Heart left ventricle (tissue), 16 donors: ENCODE results near the gene GNAS. TPM values are rescaled to one million over a fixed set of nuclear protein-coding genes. Genes with fewer than 3 reads are reported as not detected.

Experiments used
- ATAC-seq, 4 donors: fragments of 200-7000 bp; cut with Tn5 transposase; one replicate each; pipeline ENCODE4 v1.9.1; 2020 to 2022; ENCODE audit warnings: moderate library complexity in 4 of 4, mild to moderate bottlenecking in 3 of 4, moderate number of reproducible peaks in 1 of 4
- DNase-seq, 5 donors: peaks; one replicate each; pipeline ENCODE4 v3.0.0-alpha.2; 2020
- H3K27ac ChIP-seq, 12 donors: fragments of 200-600 bp; sonication (generic) in 4 of 12; one replicate each; pipeline versions ENCODE4 v1.5.0 to v1.8.0; 2016 to 2022; ENCODE audit warnings: mild to moderate bottlenecking in 2 of 12
- H3K27me3 ChIP-seq, 9 donors: fragments of 200-600 bp; sonication (generic) in 2 of 9; one replicate each; pipeline versions ENCODE4 v1.5.1 to v1.8.0; 2016 to 2022; ENCODE audit warnings: mild to moderate bottlenecking in 3 of 9
- H3K36me3 ChIP-seq, 9 donors: fragments of 200-600 bp; sonication (generic) in 2 of 9; one replicate each; pipeline versions ENCODE4 v1.5.0 to v1.8.0; 2018 to 2022; ENCODE audit warnings: mild to moderate bottlenecking in 2 of 9
- H3K4me1 ChIP-seq, 12 donors: fragments of 200-600 bp; sonication (generic) in 4 of 12; one replicate each; pipeline versions ENCODE4 v1.5.0 to v1.8.0; 2016 to 2022; ENCODE audit warnings: mild to moderate bottlenecking in 3 of 12
- H3K4me3 ChIP-seq, 12 donors: fragments of 200-600 bp; sonication (generic) in 4 of 12; one replicate each; pipeline versions ENCODE4 v1.5.0 to v1.8.0; 2017 to 2022; ENCODE audit warnings: mild to moderate bottlenecking in 9 of 12, moderate library complexity in 4 of 12
- H3K9me3 ChIP-seq, 12 donors: fragments of 200-600 bp; sonication (generic) in 4 of 12; one replicate each; pipeline versions ENCODE4 v1.5.0 to v1.8.0; 2016 to 2022; ENCODE audit warnings: mild to moderate bottlenecking in 1 of 12
- POLR2A ChIP-seq, 2 donors: fragments of 450-650 bp; IDR thresholded peaks; one replicate each; pipeline ENCODE4 v1.6.1; 2017; ENCODE audit warnings: antibody characterized with exemption in 2 of 2, mild to moderate bottlenecking in 2 of 2, moderate library complexity in 2 of 2
- WGBS, 4 donors: extraction: QIAGEN DNeasy Blood & Tissue Kit in 2 of 4; methylation state at CpG; one replicate each; pipeline versions ENCODE4 v1.1.5 to v1.1.7; 2013 to 2018; 5-methylcytosine and 5-hydroxymethylcytosine counted together
- intact Hi-C, 10 donors: fragments of 100-400 bp; cut with DNase I; formaldehyde crosslinking; loops; one replicate each; pipeline versions ENCODE4 v1.11.1 to v1.14.2; 2022
- polyA plus RNA-seq, 2 donors: library from polyadenylated mRNA; stranded (reverse); fragments of 200-250 nt; gene quantifications; one replicate each; pipeline ENCODE4 v1.2.3, GENCODE V29; 2013
- total RNA-seq, 9 donors: library from RNA; depleted of rRNA in 2 of 9; stranded (reverse); fragments of >200 nt in 2 of 9; fragmentation: NEBNext Ultra II Directional in 3 of 9; extraction: Animal tissue kit (Norgen Biotek cat#: 25700) in 3 of 9; gene quantifications; one replicate each; pipeline versions ENCODE4 v1.1.0 to v1.2.4, GENCODE V29; 2016 to 2023
- TF ChIP-seq, protein P1 (sequence below), 12 donors: fragments of 200-600 bp; sonication (generic) in 4 of 12; IDR thresholded peaks; one replicate each; pipeline versions ENCODE4 v1.5.0 to v1.8.0; 2018 to 2022; ENCODE audit warnings: antibody characterized with exemption in 12 of 12, mild to moderate bottlenecking in 5 of 12
- donor health status: ischemic (EF 13 %, LVEDD 7.1; RV severe dilation, severe dysfunction).
- donor health status: healthy with polysubstance abuse.
- donor health status: DM: no; HTN: yes; CAD: no.
- donor health status: DM: no; HTN: no; CAD: no.
- donor health status: ischemic (EF 25% LVEDD 6.9; RV normal size, moderate dysfunction).
- donor health status: ischemic (EF 25% LVEDD 5.7; RV mildly dilated, moderate dysfunction).
- donor health status: healthy.
- donor health status: DM: yes; HTN: yes; CAD: no.
- donor health status: ischemic (EF 35%, LVEDD 5.7; RV mildly dilated, moderate dysfunction).
- donor health status: nonischemic (EF 11% LVEDD 7.7; RV severe dilation, severe dysfunction).
- donor health status: DM: yes; HTN: yes; CAD: no.
- donor health status: PGD.
- donor health status: ischemic (EF 29% LVEDD 5.4; RV normal size, mild dysfunction).
- donor health status: nonischemic (EF 23%, LVEDD 6.1; RV moderate dilation, normal function).

The GNAS gene
- total and polyA plus RNA-seq, 11 donors: 1,246 to 2,999 (median 1,604) TPM

DNA sequence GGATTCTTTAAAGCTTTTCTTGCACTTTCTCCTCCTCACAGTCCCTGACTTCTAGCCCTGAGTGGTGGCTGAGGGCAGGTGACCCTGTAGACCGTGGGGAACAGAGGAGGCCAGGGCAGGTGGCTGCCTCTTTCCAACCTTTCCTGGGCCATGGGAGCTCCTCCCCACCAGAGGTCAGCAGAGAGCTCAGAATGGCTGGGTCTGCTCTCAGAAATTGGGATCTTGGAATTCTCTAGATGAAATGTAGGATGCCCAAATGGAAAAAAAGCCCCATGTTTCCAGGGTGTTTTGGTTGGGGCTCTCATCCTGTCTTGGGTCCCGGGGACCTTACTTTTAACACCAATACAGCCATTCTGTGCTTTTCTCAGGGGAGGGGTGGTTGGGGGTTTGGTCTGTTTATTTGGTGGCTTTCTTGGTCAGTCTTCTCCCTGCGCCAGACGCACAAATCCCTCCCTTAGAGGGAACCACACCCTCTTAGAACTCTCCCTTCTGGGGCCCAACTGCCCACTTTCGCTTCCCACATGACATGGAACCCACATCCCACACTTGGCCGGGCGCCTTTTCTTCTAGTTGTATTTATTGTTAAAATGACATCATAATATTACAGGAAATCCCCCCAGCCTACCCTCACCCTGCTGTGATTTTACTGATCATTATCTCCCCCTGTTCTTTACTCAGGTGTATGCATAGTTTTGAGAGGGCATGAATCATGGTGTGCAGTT lies 17.9 kb downstream of the GNAS start:
- no peak for TF ChIP-seq POLR2A (IDR thresholded peaks at IDR 0.05)
- TF ChIP-seq, protein P1, sequence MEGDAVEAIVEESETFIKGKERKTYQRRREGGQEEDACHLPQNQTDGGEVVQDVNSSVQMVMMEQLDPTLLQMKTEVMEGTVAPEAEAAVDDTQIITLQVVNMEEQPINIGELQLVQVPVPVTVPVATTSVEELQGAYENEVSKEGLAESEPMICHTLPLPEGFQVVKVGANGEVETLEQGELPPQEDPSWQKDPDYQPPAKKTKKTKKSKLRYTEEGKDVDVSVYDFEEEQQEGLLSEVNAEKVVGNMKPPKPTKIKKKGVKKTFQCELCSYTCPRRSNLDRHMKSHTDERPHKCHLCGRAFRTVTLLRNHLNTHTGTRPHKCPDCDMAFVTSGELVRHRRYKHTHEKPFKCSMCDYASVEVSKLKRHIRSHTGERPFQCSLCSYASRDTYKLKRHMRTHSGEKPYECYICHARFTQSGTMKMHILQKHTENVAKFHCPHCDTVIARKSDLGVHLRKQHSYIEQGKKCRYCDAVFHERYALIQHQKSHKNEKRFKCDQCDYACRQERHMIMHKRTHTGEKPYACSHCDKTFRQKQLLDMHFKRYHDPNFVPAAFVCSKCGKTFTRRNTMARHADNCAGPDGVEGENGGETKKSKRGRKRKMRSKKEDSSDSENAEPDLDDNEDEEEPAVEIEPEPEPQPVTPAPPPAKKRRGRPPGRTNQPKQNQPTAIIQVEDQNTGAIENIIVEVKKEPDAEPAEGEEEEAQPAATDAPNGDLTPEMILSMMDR (IDR thresholded peaks at IDR 0.05): peak; percentile 80 to 94 (median 91)
- intact Hi-C loops: loop anchor here (1.0 to 10.0 kb wide), 15 partner anchors 174 to 587 kb away; partner anchors contain the start of gene PRELID3B (in 1 of the 10)
- H3K27ac ChIP-seq: no peak overlapping the region
- H3K27me3 ChIP-seq: no peaks in the 10 kb centered on the region
- no peaks in the 10 kb centered on the region for H3K9me3 ChIP-seq
- H3K36me3 ChIP-seq: no peaks in the 10 kb centered on the region
- DNase-seq (peak; percentile 64 to 80 (median 67)), ATAC-seq (peak; percentile 59 to 90 (median 86))
- WGBS, 4 donors: 49 to 58% (median 53%) methylated on average over 7 of the region's 7 CpGs
- H3K4me1 ChIP-seq: peaks cover 0 to 8% (median 0%) of the 10 kb centered on the region in 12 donors
- H3K4me3 ChIP-seq: no peak overlapping the region

DNA sequence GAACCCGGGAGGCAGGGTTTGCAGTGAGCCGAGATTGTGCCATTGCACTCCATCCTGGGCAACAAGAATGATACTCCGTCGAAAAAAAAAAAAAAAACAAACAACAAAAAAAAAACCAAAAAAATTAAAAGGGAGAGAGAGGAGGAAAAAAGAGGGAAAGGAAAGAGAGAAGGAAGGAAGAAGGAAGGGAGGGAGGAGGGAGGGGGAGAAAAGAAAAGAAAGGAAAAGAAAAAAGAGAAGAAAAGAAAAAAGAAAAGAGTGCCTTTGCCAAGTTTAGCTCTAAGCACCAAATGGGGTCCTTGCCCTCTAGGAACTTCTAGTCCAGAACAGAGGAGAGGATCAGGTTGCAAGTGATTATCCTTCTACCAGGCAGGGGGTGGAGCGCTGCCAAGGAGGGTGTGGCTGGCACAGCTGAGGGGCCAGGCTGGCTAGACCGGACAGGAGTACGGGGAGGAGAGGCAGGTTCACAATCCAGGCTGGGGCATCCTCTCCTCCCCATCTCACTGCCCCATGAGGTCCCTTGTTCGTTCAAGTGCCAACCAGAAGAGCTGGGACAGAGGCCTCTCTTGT lies 19.1 kb downstream of the GNAS start:
- Histone ChIP-seq H3K27me3 (no peaks in the 10 kb centered on the region), H3K4me3 (no peak overlapping the region), H3K36me3 (no peaks in the 10 kb centered on the region), H3K4me1 (peaks cover 0 to 8% (median 0%) of the 10 kb centered on the region in 12 donors), H3K9me3 (no peaks in the 10 kb centered on the region), H3K27ac (no peak overlapping the region)
- no peak for DNase-seq
- 75 to 93% (median 84%) methylated on average over 8 of the region's 8 CpGs for WGBS, 4 donors
- intact Hi-C loops: loop anchor here (2.0 to 10.0 kb wide), 13 partner anchors 173 to 586 kb away; partner anchors contain the start of gene PRELID3B (in 1 of the 10)
- ATAC-seq: no peak
- TF ChIP-seq, protein P1 (IDR thresholded peaks at IDR 0.05): no peak
- no peak for TF ChIP-seq POLR2A (IDR thresholded peaks at IDR 0.05)

DNA sequence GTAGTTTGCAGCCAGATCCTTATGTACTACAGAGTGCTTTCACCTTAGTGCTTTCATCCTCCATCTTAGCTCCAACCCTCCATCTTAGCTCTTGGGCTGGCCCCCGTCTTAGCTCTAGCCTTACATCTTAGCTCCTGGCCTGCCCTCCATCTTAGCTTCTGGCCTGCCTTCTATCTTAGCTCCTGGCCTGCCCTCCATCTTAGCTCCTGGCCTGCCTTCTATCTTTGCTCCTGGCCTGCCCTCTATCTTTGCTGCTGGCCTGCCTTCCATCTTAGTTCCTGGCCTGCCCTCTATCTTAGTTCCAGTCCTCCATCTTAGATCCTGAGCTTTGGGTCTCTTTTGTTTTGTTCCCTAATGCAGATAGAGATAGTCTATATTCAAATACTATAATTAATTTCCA lies 22.0 kb downstream of the GNAS start:
- DNase-seq (no peak), ATAC-seq (no peak)
- WGBS, 4 donors: 71 to 98% (median 94%) methylated on average over 1 of the region's 1 CpG
- TF ChIP-seq, protein P1 (IDR thresholded peaks at IDR 0.05): no peak
- no peak for TF ChIP-seq POLR2A (IDR thresholded peaks at IDR 0.05)
- intact Hi-C loops: loop anchor here in 9 of 10 donors (5.0 to 10.0 kb wide), 9 partner anchors 170 to 583 kb away; partner anchors contain the start of gene PRELID3B (in 1 of the 9)
- H3K4me1 ChIP-seq: peaks cover 0 to 8% (median 0%) of the 10 kb centered on the region in 12 donors
- H3K27me3 ChIP-seq: no peaks in the 10 kb centered on the region
- H3K36me3 ChIP-seq: no peaks in the 10 kb centered on the region
- H3K27ac ChIP-seq: no peak overlapping the region
- no peaks in the 10 kb centered on the region for H3K9me3 ChIP-seq
- no peak overlapping the region for H3K4me3 ChIP-seq

DNA sequence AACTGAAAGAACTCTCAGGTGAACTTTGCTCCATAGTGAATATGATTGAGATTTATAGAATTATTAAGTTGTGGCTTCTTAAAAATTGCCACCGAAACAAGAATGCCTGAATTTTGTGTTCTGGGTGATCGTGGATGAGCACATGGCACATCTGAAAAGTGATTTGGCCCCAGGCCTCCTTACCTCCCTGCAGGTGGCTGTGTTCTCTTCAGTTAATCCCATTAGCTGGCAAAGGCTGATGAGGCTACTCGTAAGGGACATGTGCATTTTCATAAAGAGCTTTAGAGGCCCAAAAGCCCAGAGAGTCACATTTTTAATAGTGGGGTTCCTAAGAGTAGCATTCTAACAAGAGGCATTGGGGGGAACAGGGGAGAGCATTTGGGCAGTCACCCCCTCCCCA lies 22.6 kb downstream of the GNAS start:
- WGBS, 4 donors: 87 to 96% (median 95%) methylated on average over 3 of the region's 3 CpGs
- intact Hi-C loops: loop anchor here in 3 of 10 donors (10.0 kb wide), 3 partner anchors 170 to 530 kb away; partner anchors contain the start of gene PRELID3B (in 1 of the 3)

More for the DNA sequence above, 22.6 kb downstream of the GNAS start:
- Histone ChIP-seq H3K4me3 (no peak overlapping the region), H3K9me3 (no peaks in the 10 kb centered on the region), H3K36me3 (no peaks in the 10 kb centered on the region), H3K27ac (no peak overlapping the region), H3K4me1 (peaks cover 0 to 7% (median 0%) of the 10 kb centered on the region in 12 donors), H3K27me3 (no peaks in the 10 kb centered on the region)
- ATAC-seq: no peak
- TF ChIP-seq, protein P1 (IDR thresholded peaks at IDR 0.05): no peak
- TF ChIP-seq POLR2A (IDR thresholded peaks at IDR 0.05): no peak
- DNase-seq: no peak
